ENCODE data around the gene RTBDN. TPM values are rescaled to one million over a fixed set of nuclear protein-coding genes. Genes with fewer than 3 reads are reported as not detected.
"Not testable (repeated sequence)": the region's sequence is repeated elsewhere in the genome, so short reads cannot be mapped to it uniquely, and the experiment has no call there.

Gene RTBDN
- total and polyA plus RNA-seq, 9 donors, result not detected

- H3K4me1 ChIP-seq (ENCODE audit: insufficient read depth), result no peaks in the 10 kb centered on the region
- peaks cover 0 to 3% of the 10 kb centered on the region in 2 donors for H3K9me3 ChIP-seq
- 91 to 92% (median 92%) methylated on average over 35 of the region's 35 CpGs for WGBS, 3 donors
- H3K27ac ChIP-seq, result no peak overlapping the region
- no peaks in the 10 kb centered on the region for H3K36me3 ChIP-seq
- intact Hi-C loops (cut with DNase I), result no loop called here
- TF ChIP-seq POLR2A (IDR thresholded peaks at IDR 0.05) (no peak), EP300 (IDR thresholded peaks at IDR 0.05) (no peak), CTCF (IDR thresholded peaks at IDR 0.05) (no peak)
- no peaks in the 10 kb centered on the region for H3K27me3 ChIP-seq
- no peak overlapping the region for H3K4me3 ChIP-seq
- DNase-seq, result no peak
These were observed 23.9 kb upstream of the RTBDN start for GRCh38 chr19:12858041-12858928.

GRCh38 chr19:12856653-12857052 lies 22.3 kb upstream of the RTBDN start:
- Histone ChIP-seq H3K4me3 (no peak overlapping the region), H3K36me3 (no peaks in the 10 kb centered on the region), H3K9me3 (peaks cover 0 to 3% of the 10 kb centered on the region in 2 donors), H3K4me1 (ENCODE audit: insufficient read depth) (no peaks in the 10 kb centered on the region), H3K27me3 (no peaks in the 10 kb centered on the region), H3K27ac (no peak overlapping the region)
- no peak for DNase-seq
- intact Hi-C loops (cut with DNase I), result no loop called here
- WGBS, 3 donors, result 52 to 71% (median 63%) methylated on average over 1 of the region's 1 CpG
- no peak for TF ChIP-seq EP300 (IDR thresholded peaks at IDR 0.05)
- TF ChIP-seq POLR2A (IDR thresholded peaks at IDR 0.05), result no peak
- no peak for TF ChIP-seq CTCF (IDR thresholded peaks at IDR 0.05)

GRCh38 chr19:12847159-12848139 lies 13.1 kb upstream of the RTBDN start:
- no peak overlapping the region for H3K27ac ChIP-seq
- no peaks in the 10 kb centered on the region for H3K9me3 ChIP-seq
- no peaks in the 10 kb centered on the region for H3K27me3 ChIP-seq
- no peaks in the 10 kb centered on the region for H3K4me1 ChIP-seq (ENCODE audit: insufficient read depth)
- no peaks in the 10 kb centered on the region for H3K36me3 ChIP-seq
- TF ChIP-seq EP300 (IDR thresholded peaks at IDR 0.05), result no peak
- peak; percentile 87 to 99 (median 99) for TF ChIP-seq CTCF (IDR thresholded peaks at IDR 0.05)
- peak; percentile 76 to 92 (median 87) for DNase-seq
- no peak overlapping the region for H3K4me3 ChIP-seq
- intact Hi-C loops (cut with DNase I), result loop anchor here (5.0 kb wide), 2 partner anchors 80 to 85 kb away; no protein-coding TSS in a partner anchor
- 9 to 12% (median 9%) methylated on average over 60 to 69 of the region's 69 CpGs for WGBS, 3 donors

- H3K27me3 ChIP-seq, result not testable (repeated sequence)
- 79 to 84% (median 82%) methylated on average over 7 of the region's 7 CpGs for WGBS, 3 donors
These were observed 12.2 kb upstream of the RTBDN start for GRCh38 chr19:12846613-12847012.

More at GRCh38 chr19:12846613-12847012, 12.2 kb upstream of the RTBDN start:
- not testable (repeated sequence) for H3K9me3 ChIP-seq; H3K4me3 ChIP-seq; DNase-seq; H3K36me3 ChIP-seq; H3K27ac ChIP-seq; H3K4me1 ChIP-seq (ENCODE audit: insufficient read depth)
- intact Hi-C loops (cut with DNase I), result loop anchor here (5.0 kb wide), 2 partner anchors 79 to 84 kb away; no protein-coding TSS in a partner anchor
